GM12878 (cell line): Measurements from ENCODE around the gene SLC39A13.

Source experiments
- ASH2L ChIP-seq: fragments of 300-600, 200-600 bp; sonication (generic); IDR thresholded peaks from 2 replicates; pipeline ENCODE4 v1.6.1; 2017; ENCODE audit warnings: low read depth, mild to moderate bottlenecking, borderline replicate concordance
- BCL3 ChIP-seq: IDR thresholded peaks from 2 replicates; pipeline ENCODE4 v1.6.1; 2011; ENCODE audit warnings: borderline replicate concordance, low read depth, mild to moderate bottlenecking, moderate library complexity, low read length; ENCODE audit not compliant: insufficient read depth, poor library complexity, severe bottlenecking
- CEBPB ChIP-seq, 2 experiments: fragments of 150-350 bp in 1 of 2; IDR thresholded peaks; 2 replicates each; pipeline ENCODE4 v1.6.1; 2012 to 2014; ENCODE audit warnings: low read depth in 2 of 2, low read length in 2 of 2, borderline replicate concordance in 1 of 2, inconsistent platforms in 1 of 2
- CTCF ChIP-seq, 3 experiments: IDR thresholded peaks in 2 of 3; conservative IDR thresholded peaks in 1 of 3; 2 replicates each; pipeline ENCODE4 v1.5.1; 2011; ENCODE audit warnings: low read depth in 3 of 3, low read length in 3 of 3, mild to moderate bottlenecking in 3 of 3, control low read depth in 2 of 3, moderate library complexity in 2 of 3, inconsistent platforms in 1 of 3, mixed read lengths in 1 of 3; ENCODE audit not compliant: control insufficient read depth in 2 of 3, insufficient read depth in 1 of 3; ENCODE audit errors: extremely low read depth in 1 of 3
- EZH2 ChIP-seq: IDR thresholded peaks from 2 replicates; pipeline ENCODE4 v1.6.1; 2012; ENCODE audit warnings: low read depth, mild to moderate bottlenecking, control low read depth, inconsistent platforms, low read length, borderline replicate concordance; ENCODE audit not compliant: control insufficient read depth
- HCFC1 ChIP-seq: fragments of 150-350 bp; IDR thresholded peaks from 2 replicates; pipeline ENCODE4 v1.6.1; 2014; ENCODE audit warnings: low read length
- NFIC ChIP-seq: IDR thresholded peaks from 2 replicates; pipeline ENCODE4 v1.6.1; 2012; ENCODE audit warnings: low read depth, mild to moderate bottlenecking, inconsistent platforms, low read length, moderate library complexity
- PBX3 ChIP-seq: IDR thresholded peaks from 2 replicates; pipeline ENCODE4 v1.6.1; 2011; ENCODE audit warnings: mild to moderate bottlenecking, low read depth, low read length, moderate library complexity; ENCODE audit not compliant: insufficient replicate concordance
- POLR2A ChIP-seq: IDR thresholded peaks from 2 replicates; pipeline ENCODE4 v1.6.1; 2011; ENCODE audit warnings: low read depth, mild to moderate bottlenecking, low read length
- POLR2AphosphoS5 ChIP-seq: IDR thresholded peaks from 2 replicates; pipeline ENCODE4 v1.6.1; 2011; ENCODE audit warnings: mild to moderate bottlenecking, low read length, inconsistent platforms
- RAD51 ChIP-seq: fragments of 450-650 bp; IDR thresholded peaks from 2 replicates; pipeline ENCODE4 v1.6.1; 2016; ENCODE audit warnings: moderate library complexity, mild to moderate bottlenecking, inconsistent platforms
- TAF1 ChIP-seq: IDR thresholded peaks from 2 replicates; pipeline ENCODE4 v1.6.1; 2011; ENCODE audit warnings: mild to moderate bottlenecking, low read depth, low read length, borderline replicate concordance
- ZBTB4 ChIP-seq: fragments of 450-650 bp; formaldehyde crosslinking; IDR thresholded peaks from 2 replicates; pipeline ENCODE4 v1.4.0; 2022; ENCODE audit warnings: mild to moderate bottlenecking, moderate library complexity
- ZNF274 ChIP-seq: IDR thresholded peaks from one replicate; pipeline ENCODE4 v1.8.0; 2011; ENCODE audit not compliant: insufficient read length, insufficient read depth

GRCh38 chr11:47383071-47383470, 25.3 kb upstream of the SLC39A13 start:
- TF ChIP-seq ZNF274 (no peak), CTCF (IDR thresholded peaks at IDR 0.05 in 2 of 3, conservative IDR thresholded peaks at IDR 0.05 in 1 of 3; ENCODE audit: control insufficient read depth in 2 of 3, extremely low read depth in 1 of 3, insufficient read depth in 1 of 3, low read depth in 3 of 3, low read length in 3 of 3) (no peak), POLR2A (no peak), BCL3 (no peak), RAD51 (no peak), CEBPB (IDR thresholded peaks at IDR 0.05; ENCODE audit: borderline replicate concordance in 1 of 2, low read depth in 2 of 2, low read length in 2 of 2) (no peak), ZBTB4 (CRISPR knock-in tag) (no peak), ASH2L (no peak), NFIC (no peak), HCFC1 (no peak), PBX3 (no peak), EZH2 (no peak), POLR2AphosphoS5 (no peak), TAF1 (no peak)
